Mucosa of rectum (tissue), 2 donors: Measurements from ENCODE around the gene DET1.
"Not testable (repeated sequence)": the region's sequence is repeated elsewhere in the genome, so short reads cannot be mapped to it uniquely, and the experiment has no call there.

Experiments used
- H3K27ac ChIP-seq, 2 donors: one replicate each; pipeline ENCODE4 v1.7.0; 2013; ENCODE audit warnings: inconsistent platforms in 2 of 2, low read depth in 2 of 2, low read length in 2 of 2
- H3K27me3 ChIP-seq, 2 donors: one replicate each; pipeline ENCODE4 v1.7.0; 2013; ENCODE audit warnings: low read length in 2 of 2; ENCODE audit not compliant: control insufficient read depth in 2 of 2, insufficient read depth in 2 of 2
- H3K36me3 ChIP-seq, 2 donors: one replicate each; pipeline ENCODE4 v1.7.0; 2013; ENCODE audit warnings: low read length in 2 of 2; ENCODE audit not compliant: control insufficient read depth in 2 of 2, insufficient read depth in 2 of 2
- H3K4me1 ChIP-seq, 2 donors: one replicate each; pipeline ENCODE4 v1.7.0; 2013; ENCODE audit warnings: low read length in 2 of 2, mild to moderate bottlenecking in 1 of 2; ENCODE audit not compliant: control insufficient read depth in 2 of 2, insufficient read depth in 2 of 2
- H3K4me3 ChIP-seq, 2 donors: one replicate each; pipeline ENCODE4 v1.7.0; 2013; ENCODE audit warnings: low read length in 2 of 2
- H3K9ac ChIP-seq, 2 donors: one replicate each; pipeline ENCODE4 v1.7.0; 2013; ENCODE audit warnings: low read length in 2 of 2, low read depth in 1 of 2, mild to moderate bottlenecking in 1 of 2
- H3K9me3 ChIP-seq, 2 donors: one replicate each; pipeline ENCODE4 v1.7.0; 2013; ENCODE audit warnings: low read length in 2 of 2; ENCODE audit not compliant: control insufficient read depth in 2 of 2
- donor health status: healthy.
- donor health status: Normal muscosa, but diverticular disease.

The DET1 gene

DNA sequence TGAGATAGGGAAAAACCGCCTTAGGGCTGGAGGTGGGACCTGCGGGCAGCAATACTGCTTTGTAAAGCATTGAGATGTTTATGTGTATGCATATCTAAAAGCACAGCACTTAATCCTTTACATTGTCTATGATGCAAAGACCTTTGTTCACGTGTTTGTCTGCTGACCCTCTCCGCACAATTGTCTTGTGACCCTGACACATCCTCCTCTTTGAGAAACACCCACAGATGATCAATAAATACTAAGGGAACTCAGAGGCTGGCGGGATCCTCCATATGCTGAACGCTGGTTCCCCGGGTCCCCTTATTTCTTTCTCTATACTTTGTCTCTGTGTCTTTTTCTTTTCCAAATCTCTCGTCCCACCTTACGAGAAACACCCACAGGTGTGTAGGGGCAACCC is 5.4 kb downstream of the DET1 start:
- not testable (repeated sequence) for H3K27me3 ChIP-seq, H3K4me1 ChIP-seq, H3K9ac ChIP-seq, H3K4me3 ChIP-seq, H3K36me3 ChIP-seq, H3K9me3 ChIP-seq, H3K27ac ChIP-seq

GRCh38 chr15:88540350-88540749 is 6.1 kb downstream of the DET1 start:
- not testable (repeated sequence) for H3K27ac ChIP-seq, H3K4me3 ChIP-seq, H3K27me3 ChIP-seq, H3K36me3 ChIP-seq, H3K4me1 ChIP-seq, H3K9ac ChIP-seq, H3K9me3 ChIP-seq

DNA sequence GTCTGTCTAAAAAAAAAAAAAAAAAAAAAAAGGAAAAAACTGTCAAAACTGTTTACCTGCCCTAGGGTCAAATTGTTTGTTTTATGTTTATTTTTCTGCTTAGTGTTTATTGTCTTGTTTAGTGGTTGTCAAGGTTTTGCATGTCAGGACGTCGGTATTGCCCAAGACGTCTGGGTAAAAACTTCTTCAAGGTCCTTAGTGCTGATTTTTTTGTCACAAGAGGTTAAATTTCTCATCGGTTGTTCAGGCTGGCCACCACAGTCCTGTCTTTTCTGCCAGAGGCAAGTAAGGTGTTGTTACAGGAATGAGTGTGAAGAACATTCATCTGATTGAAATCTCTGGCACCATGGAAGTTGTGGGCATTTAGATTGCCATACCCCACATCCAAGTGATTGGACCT is 7.0 kb downstream of the DET1 start:
- H3K27ac ChIP-seq = no peak overlapping the region
- no peaks in the 10 kb centered on the region for H3K27me3 ChIP-seq
- H3K9ac ChIP-seq = no peak overlapping the region
- H3K4me3 ChIP-seq = no peak overlapping the region
- H3K36me3 ChIP-seq = no peaks in the 10 kb centered on the region
- no peaks in the 10 kb centered on the region for H3K9me3 ChIP-seq
- H3K4me1 ChIP-seq = peaks cover 0 to 3% of the 10 kb centered on the region in 2 donors

GRCh38 chr15:88538972-88539371 is 7.5 kb downstream of the DET1 start:
- Histone ChIP-seq H3K4me3 (no peak overlapping the region), H3K27ac (no peak overlapping the region), H3K4me1 (peaks cover 0 to 5% of the 10 kb centered on the region in 2 donors), H3K9me3 (no peaks in the 10 kb centered on the region), H3K36me3 (no peaks in the 10 kb centered on the region), H3K27me3 (no peaks in the 10 kb centered on the region), H3K9ac (no peak overlapping the region)

DNA sequence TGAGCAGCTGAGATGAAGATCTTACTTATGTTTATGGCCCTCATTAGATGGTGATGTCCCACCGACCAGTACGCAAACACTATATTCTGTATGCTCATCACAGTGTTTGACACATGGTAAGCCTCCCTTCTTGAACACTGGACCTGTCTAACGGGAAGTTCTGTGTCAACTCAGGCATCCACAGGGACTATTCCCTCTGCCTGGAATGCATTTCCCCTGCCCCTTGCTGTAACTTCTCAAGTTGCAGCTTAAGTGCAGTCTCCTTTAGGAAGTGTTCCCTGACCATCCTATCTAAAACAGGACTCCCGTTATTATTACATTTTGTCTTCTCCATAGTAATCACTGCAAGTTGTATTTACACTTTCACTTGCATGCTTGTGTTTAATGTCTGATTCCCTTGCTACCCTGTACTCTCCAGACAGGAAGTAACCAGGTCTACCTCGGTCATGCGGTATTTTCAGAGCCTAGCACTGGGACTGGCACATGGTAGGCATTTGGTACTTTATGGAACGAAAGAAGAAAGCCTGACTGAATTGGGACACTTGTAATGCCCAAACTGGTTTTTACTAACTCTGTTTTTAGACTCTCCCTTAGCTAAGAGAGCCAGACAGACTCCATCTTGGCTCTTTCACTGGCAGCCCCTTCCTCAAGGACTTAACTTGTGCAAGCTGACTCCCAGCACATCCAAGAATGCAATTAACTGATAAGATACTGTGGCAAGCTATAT is 8.7 kb downstream of the DET1 start:
- no peaks in the 10 kb centered on the region for H3K36me3 ChIP-seq
- H3K9me3 ChIP-seq = no peaks in the 10 kb centered on the region
- H3K27ac ChIP-seq = no peak overlapping the region
- no peaks in the 10 kb centered on the region for H3K27me3 ChIP-seq
- H3K9ac ChIP-seq = no peak overlapping the region
- H3K4me1 ChIP-seq = peaks cover 0 to 5% of the 10 kb centered on the region in 2 donors
- no peak overlapping the region for H3K4me3 ChIP-seq

DNA sequence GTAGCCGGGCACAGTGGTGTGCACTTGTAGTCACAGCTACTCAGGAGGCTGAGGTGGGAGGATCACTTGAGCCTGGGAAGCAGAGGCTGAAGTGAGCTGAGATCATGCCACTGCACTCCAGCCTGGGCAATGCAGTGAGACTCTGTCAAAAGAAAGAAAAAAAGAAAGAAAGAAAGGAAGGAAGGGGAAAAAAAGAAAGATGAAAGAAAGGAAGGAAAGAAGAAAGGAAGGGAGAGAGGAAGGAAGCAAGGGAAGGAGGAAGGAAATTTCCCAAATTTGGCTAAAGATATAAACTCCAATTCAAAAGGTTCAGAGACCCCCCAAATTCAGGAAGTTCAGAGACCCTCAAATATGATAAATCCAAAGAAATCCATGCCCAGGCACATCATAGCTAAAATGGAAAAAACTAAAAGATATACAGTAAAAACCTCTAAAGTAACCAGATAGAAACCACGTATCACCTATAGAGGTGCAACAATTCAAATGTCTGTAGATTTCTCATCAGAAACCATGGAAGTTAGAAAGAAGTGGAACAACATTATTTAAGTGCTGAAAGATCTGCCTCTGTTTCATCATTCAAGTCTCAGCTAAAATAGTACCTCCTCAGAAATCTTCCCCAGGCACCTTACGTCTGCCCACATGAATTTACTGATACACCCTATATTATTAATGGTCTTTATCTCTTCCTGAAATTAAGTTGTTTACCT is 10.7 kb downstream of the DET1 start:
- H3K4me1 ChIP-seq = peaks cover 0 to 2% of the 10 kb centered on the region in 2 donors
- no peak overlapping the region for H3K27ac ChIP-seq
- no peaks in the 10 kb centered on the region for H3K9me3 ChIP-seq
- H3K27me3 ChIP-seq = no peaks in the 10 kb centered on the region
- H3K4me3 ChIP-seq = no peak overlapping the region
- H3K9ac ChIP-seq = no peak overlapping the region
- peaks cover 8% of the 10 kb centered on the region in 2 donors for H3K36me3 ChIP-seq

DNA sequence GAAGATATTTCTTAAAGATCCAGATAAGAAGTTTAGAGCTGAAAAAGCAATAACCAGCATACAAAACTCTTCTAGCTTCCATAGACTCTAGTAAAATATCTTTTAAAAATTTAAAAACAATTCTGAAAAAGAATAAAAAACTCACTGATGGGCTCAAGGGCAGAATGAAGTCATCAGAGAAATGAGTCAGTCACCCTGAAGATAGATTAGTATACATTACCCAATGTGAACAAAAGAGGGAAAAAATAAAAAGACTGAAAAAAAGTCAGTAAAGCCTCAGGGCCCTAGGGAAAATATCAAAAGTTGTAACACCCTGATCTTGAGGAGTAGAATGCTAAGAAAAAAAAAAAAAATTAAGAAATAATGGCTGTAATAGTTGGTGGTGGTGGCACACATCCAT is 11.4 kb downstream of the DET1 start:
- no peak overlapping the region for H3K27ac ChIP-seq
- no peak overlapping the region for H3K4me3 ChIP-seq
- H3K9me3 ChIP-seq = no peaks in the 10 kb centered on the region
- H3K36me3 ChIP-seq = peaks cover 11 to 15% of the 10 kb centered on the region in 2 donors
- H3K9ac ChIP-seq = no peak overlapping the region
- H3K27me3 ChIP-seq = no peaks in the 10 kb centered on the region
- peaks cover 0 to 2% of the 10 kb centered on the region in 2 donors for H3K4me1 ChIP-seq

DNA sequence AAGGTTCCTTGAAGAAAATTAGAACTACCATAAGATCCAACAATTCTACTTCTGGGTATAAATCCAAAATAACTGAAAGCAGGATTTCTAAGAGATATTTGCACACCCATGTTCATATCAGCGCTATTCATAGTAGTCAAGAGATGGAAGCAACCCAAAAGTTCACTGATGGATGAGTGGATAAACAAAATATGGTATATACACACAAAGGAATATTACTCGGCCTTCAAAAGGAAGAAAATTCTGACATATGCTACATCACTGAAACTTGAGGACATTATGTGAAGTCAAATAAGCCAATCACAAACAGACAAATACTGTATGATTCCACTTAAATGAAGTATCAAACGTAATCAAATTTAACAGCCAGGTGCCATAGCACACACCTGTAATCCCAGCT is 13.1 kb downstream of the DET1 start:
- no peak overlapping the region for H3K27ac ChIP-seq
- H3K9me3 ChIP-seq = no peaks in the 10 kb centered on the region
- peaks cover 0 to 2% of the 10 kb centered on the region in 2 donors for H3K4me1 ChIP-seq
- H3K4me3 ChIP-seq = no peak overlapping the region
- peaks cover 14 to 16% of the 10 kb centered on the region in 2 donors for H3K36me3 ChIP-seq
- H3K9ac ChIP-seq = no peak overlapping the region
- no peaks in the 10 kb centered on the region for H3K27me3 ChIP-seq

DNA sequence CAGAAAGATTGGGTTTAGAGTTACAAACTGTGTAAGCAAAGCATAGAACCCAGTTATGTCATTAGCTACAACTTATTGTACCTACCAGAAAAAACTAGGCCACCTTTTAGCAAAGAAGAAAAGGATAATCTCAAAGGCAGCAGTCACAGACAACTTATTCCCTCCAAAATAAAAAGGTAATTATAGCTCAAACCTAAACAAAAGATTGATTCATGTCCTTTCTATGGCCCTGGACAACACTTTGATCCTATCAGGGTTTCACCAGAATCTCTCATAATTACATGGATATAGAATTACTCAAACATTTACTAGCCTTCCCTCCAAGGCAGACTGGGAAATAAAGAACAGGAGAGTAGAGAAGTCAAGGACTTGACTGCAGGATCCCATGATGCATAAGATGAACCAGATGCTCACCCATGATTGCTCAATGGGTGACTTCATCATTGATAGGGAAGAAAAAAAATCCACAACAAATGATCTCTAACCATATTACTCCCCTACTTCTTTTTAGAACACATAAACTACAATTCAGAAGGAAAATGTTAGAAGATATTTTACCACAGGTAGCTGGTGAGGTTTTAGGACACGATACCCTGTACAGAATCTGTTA is 17.4 kb downstream of the DET1 start:
- H3K36me3 ChIP-seq = peaks cover 20 to 30% of the 10 kb centered on the region in 2 donors
- no peaks in the 10 kb centered on the region for H3K4me1 ChIP-seq

GRCh38 chr15:88526247-88526879 is 20.1 kb downstream of the DET1 start:
- no peaks in the 10 kb centered on the region for H3K9me3 ChIP-seq
- H3K36me3 ChIP-seq = peaks cover 18 to 27% of the 10 kb centered on the region in 2 donors
- H3K27ac ChIP-seq = no peak overlapping the region
- H3K4me3 ChIP-seq = no peak overlapping the region
- H3K9ac ChIP-seq = no peak overlapping the region
- H3K4me1 ChIP-seq = no peaks in the 10 kb centered on the region
- H3K27me3 ChIP-seq = no peaks in the 10 kb centered on the region

More for the DNA sequence above, 17.4 kb downstream of the DET1 start:
- H3K9me3 ChIP-seq = no peaks in the 10 kb centered on the region
- H3K9ac ChIP-seq = no peak overlapping the region
- no peak overlapping the region for H3K27ac ChIP-seq
- H3K4me3 ChIP-seq = no peak overlapping the region
- H3K27me3 ChIP-seq = no peaks in the 10 kb centered on the region
